ENCODE measurements around the gene SLC9B2. TPM values are rescaled to one million over a fixed set of nuclear protein-coding genes. Genes with fewer than 3 reads are reported as not detected.

SLC9B2 gene
- total and polyA plus RNA-seq, 2 experiments from 2014 or later = 4.4 to 13.0 TPM

GRCh38 chr4:103012551-103012950, 64.0 kb downstream of the SLC9B2 start:
- Histone ChIP-seq H3K27ac (ENCODE audit: low read depth) (no peak overlapping the region), H4K20me1 (replicated peaks; ENCODE audit: insufficient read depth) (no peaks in the 10 kb centered on the region), H3K4me3 (no peak overlapping the region), H3K27me3 (ENCODE audit: insufficient read depth) (no peaks in the 10 kb centered on the region), H3K4me1 (ENCODE audit: insufficient read depth) (no peaks in the 10 kb centered on the region), H3K4me2 (no peak overlapping the region), H3K9me2 (ENCODE audit: insufficient read depth) (no peaks in the 10 kb centered on the region), H2AFZ (no peak overlapping the region), H3K79me2 (replicated peaks; ENCODE audit: insufficient read depth) (no peaks in the 10 kb centered on the region), H3K36me3 (ENCODE audit: insufficient read depth) (no peaks in the 10 kb centered on the region), H3F3A (replicated peaks; ENCODE audit: low read depth) (no peaks in the 10 kb centered on the region)
- Mint-ChIP-seq H3K27ac (no peak overlapping the region), H3K4me1 (no peaks in the 10 kb centered on the region), H3K36me3 (ENCODE audit: low read depth) (no peaks in the 10 kb centered on the region), H3K9me3 (no peaks in the 10 kb centered on the region), H3K27me3 (ENCODE audit: insufficient read depth, low read depth, poor library complexity) (peaks cover 7% of the 10 kb centered on the region), H3K4me3 (no peak overlapping the region)
- no peak for TF ChIP-seq ETS1 (IDR thresholded peaks at IDR 0.05)
- no peak for TF ChIP-seq EZH2 (IDR thresholded peaks at IDR 0.05; ENCODE audit: low read depth, unreplicated experiment)
- TF ChIP-seq ZNF114 (CRISPR knock-in tag; IDR thresholded peaks at IDR 0.05) = no peak
- TF ChIP-seq EZH2phosphoT487 (IDR thresholded peaks at IDR 0.05; ENCODE audit: unreplicated experiment) = no peak
- TF ChIP-seq CREB1 (CRISPR knock-in tag; IDR thresholded peaks at IDR 0.05; ENCODE audit: low read depth) = no peak
- TF ChIP-seq, protein P1, sequence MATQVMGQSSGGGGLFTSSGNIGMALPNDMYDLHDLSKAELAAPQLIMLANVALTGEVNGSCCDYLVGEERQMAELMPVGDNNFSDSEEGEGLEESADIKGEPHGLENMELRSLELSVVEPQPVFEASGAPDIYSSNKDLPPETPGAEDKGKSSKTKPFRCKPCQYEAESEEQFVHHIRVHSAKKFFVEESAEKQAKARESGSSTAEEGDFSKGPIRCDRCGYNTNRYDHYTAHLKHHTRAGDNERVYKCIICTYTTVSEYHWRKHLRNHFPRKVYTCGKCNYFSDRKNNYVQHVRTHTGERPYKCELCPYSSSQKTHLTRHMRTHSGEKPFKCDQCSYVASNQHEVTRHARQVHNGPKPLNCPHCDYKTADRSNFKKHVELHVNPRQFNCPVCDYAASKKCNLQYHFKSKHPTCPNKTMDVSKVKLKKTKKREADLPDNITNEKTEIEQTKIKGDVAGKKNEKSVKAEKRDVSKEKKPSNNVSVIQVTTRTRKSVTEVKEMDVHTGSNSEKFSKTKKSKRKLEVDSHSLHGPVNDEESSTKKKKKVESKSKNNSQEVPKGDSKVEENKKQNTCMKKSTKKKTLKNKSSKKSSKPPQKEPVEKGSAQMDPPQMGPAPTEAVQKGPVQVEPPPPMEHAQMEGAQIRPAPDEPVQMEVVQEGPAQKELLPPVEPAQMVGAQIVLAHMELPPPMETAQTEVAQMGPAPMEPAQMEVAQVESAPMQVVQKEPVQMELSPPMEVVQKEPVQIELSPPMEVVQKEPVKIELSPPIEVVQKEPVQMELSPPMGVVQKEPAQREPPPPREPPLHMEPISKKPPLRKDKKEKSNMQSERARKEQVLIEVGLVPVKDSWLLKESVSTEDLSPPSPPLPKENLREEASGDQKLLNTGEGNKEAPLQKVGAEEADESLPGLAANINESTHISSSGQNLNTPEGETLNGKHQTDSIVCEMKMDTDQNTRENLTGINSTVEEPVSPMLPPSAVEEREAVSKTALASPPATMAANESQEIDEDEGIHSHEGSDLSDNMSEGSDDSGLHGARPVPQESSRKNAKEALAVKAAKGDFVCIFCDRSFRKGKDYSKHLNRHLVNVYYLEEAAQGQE (IDR thresholded peaks at IDR 0.05; ENCODE audit: unreplicated experiment) = no peak
- TF ChIP-seq CTCF (conservative IDR thresholded peaks at IDR 0.05; ENCODE audit: low read depth in 2 of 2) = no peak
- TF ChIP-seq, protein P2, sequence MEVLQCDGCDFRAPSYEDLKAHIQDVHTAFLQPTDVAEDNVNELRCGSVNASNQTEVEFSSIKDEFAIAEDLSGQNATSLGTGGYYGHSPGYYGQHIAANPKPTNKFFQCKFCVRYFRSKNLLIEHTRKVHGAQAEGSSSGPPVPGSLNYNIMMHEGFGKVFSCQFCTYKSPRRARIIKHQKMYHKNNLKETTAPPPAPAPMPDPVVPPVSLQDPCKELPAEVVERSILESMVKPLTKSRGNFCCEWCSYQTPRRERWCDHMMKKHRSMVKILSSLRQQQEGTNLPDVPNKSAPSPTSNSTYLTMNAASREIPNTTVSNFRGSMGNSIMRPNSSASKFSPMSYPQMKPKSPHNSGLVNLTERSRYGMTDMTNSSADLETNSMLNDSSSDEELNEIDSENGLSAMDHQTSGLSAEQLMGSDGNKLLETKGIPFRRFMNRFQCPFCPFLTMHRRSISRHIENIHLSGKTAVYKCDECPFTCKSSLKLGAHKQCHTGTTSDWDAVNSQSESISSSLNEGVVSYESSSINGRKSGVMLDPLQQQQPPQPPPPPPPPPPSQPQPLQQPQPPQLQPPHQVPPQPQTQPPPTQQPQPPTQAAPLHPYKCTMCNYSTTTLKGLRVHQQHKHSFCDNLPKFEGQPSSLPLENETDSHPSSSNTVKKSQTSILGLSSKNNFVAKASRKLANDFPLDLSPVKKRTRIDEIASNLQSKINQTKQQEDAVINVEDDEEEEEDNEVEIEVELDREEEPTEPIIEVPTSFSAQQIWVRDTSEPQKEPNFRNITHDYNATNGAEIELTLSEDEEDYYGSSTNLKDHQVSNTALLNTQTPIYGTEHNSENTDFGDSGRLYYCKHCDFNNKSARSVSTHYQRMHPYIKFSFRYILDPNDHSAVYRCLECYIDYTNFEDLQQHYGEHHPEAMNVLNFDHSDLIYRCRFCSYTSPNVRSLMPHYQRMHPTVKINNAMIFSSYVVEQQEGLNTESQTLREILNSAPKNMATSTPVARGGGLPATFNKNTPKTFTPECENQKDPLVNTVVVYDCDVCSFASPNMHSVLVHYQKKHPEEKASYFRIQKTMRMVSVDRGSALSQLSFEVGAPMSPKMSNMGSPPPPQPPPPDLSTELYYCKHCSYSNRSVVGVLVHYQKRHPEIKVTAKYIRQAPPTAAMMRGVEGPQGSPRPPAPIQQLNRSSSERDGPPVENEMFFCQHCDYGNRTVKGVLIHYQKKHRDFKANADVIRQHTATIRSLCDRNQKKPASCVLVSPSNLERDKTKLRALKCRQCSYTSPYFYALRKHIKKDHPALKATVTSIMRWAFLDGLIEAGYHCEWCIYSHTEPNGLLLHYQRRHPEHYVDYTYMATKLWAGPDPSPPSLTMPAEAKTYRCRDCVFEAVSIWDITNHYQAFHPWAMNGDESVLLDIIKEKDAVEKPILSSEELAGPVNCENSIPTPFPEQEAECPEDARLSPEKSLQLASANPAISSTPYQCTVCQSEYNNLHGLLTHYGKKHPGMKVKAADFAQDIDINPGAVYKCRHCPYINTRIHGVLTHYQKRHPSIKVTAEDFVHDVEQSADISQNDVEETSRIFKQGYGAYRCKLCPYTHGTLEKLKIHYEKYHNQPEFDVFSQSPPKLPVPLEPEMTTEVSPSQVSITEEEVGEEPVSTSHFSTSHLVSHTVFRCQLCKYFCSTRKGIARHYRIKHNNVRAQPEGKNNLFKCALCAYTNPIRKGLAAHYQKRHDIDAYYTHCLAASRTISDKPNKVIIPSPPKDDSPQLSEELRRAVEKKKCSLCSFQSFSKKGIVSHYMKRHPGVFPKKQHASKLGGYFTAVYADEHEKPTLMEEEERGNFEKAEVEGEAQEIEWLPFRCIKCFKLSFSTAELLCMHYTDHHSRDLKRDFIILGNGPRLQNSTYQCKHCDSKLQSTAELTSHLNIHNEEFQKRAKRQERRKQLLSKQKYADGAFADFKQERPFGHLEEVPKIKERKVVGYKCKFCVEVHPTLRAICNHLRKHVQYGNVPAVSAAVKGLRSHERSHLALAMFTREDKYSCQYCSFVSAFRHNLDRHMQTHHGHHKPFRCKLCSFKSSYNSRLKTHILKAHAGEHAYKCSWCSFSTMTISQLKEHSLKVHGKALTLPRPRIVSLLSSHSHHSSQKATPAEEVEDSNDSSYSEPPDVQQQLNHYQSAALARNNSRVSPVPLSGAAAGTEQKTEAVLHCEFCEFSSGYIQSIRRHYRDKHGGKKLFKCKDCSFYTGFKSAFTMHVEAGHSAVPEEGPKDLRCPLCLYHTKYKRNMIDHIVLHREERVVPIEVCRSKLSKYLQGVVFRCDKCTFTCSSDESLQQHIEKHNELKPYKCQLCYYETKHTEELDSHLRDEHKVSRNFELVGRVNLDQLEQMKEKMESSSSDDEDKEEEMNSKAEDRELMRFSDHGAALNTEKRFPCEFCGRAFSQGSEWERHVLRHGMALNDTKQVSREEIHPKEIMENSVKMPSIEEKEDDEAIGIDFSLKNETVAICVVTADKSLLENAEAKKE (CRISPR knock-in tag; IDR thresholded peaks at IDR 0.05) = no peak
- no peak for TF ChIP-seq NANOG (IDR thresholded peaks at IDR 0.05; ENCODE audit: borderline replicate concordance)
- no peak for TF ChIP-seq JUNB (IDR thresholded peaks at IDR 0.05; ENCODE audit: unreplicated experiment)
- DNase-seq (ENCODE audit: low spot score) = no peak
- no peak for ATAC-seq
